HG03196 (cell line): Measurements from ENCODE around the gene DNAJB14.

ENCODE experiments used
- ATAC-seq: cut with Tn5 transposase; IDR thresholded peaks from one replicate; pipeline ENCODE4 v1.9.1; 2021; ENCODE audit not compliant: unreplicated experiment

Gene DNAJB14

GRCh38 chr4:99945718-99946355 is 581 bp downstream of the DNAJB14 start:
- ATAC-seq = peak; percentile 1

- ATAC-seq = no peak
Observed at GRCh38 chr4:99943904-99944437, 2.4 kb downstream of the DNAJB14 start.

GRCh38 chr4:99938243-99938753 is 8.1 kb downstream of the DNAJB14 start:
- ATAC-seq = no peak

GRCh38 chr4:99934891-99935290 is 11.5 kb downstream of the DNAJB14 start:
- ATAC-seq = no peak

- ATAC-seq = no peak
Observed at GRCh38 chr4:99927566-99927965, 18.9 kb downstream of the DNAJB14 start.

GRCh38 chr4:99921174-99921573 is 25.2 kb downstream of the DNAJB14 start:
- ATAC-seq = no peak

GRCh38 chr4:99918656-99919055 is 27.8 kb downstream of the DNAJB14 start:
- no peak for ATAC-seq

- ATAC-seq = no peak
Observed at GRCh38 chr4:99917575-99917974, 28.8 kb downstream of the DNAJB14 start.

- ATAC-seq = no peak
Observed at GRCh38 chr4:99915449-99915848, 31.0 kb downstream of the DNAJB14 start.

GRCh38 chr4:99894998-99895397 is 51.4 kb downstream of the DNAJB14 start:
- no peak for ATAC-seq

GRCh38 chr4:99894161-99894997 is 52.0 kb downstream of the DNAJB14 start, which contains the start of gene LAMTOR3:
Gene LAMTOR3, minus strand, starts transcription at chr4:99894427. Its CDS starts 464 bp downstream, at chr4:99893963.
- peak; percentile 100 for ATAC-seq

- ATAC-seq = no peak
Observed at GRCh38 chr4:99893839-99894160, 52.6 kb downstream of the DNAJB14 start.

GRCh38 chr4:99893029-99893428 is 53.4 kb downstream of the DNAJB14 start:
- no peak for ATAC-seq

GRCh38 chr4:99891351-99891750 is 55.1 kb downstream of the DNAJB14 start:
- no peak for ATAC-seq

- ATAC-seq = no peak
Observed at GRCh38 chr4:99887837-99888236, 58.6 kb downstream of the DNAJB14 start.

GRCh38 chr4:99886146-99886545 is 60.3 kb downstream of the DNAJB14 start:
- ATAC-seq = no peak

- no peak for ATAC-seq
Observed at GRCh38 chr4:99885687-99886086, 60.7 kb downstream of the DNAJB14 start.

GRCh38 chr4:99885063-99885664 is 61.3 kb downstream of the DNAJB14 start:
- ATAC-seq = no peak

GRCh38 chr4:99879458-99879857 is 67.0 kb downstream of the DNAJB14 start:
- no peak for ATAC-seq

GRCh38 chr4:99878604-99879003 is 67.8 kb downstream of the DNAJB14 start:
- ATAC-seq = no peak

GRCh38 chr4:99876946-99877345 is 69.5 kb downstream of the DNAJB14 start:
- no peak for ATAC-seq

GRCh38 chr4:99875071-99875470 is 71.3 kb downstream of the DNAJB14 start:
- ATAC-seq = no peak
